Measurements from ENCODE around the gene LRRC61.
"Not testable (repeated sequence)": the region's sequence is repeated elsewhere in the genome, so short reads cannot be mapped to it uniquely, and the experiment has no call there.

The LRRC61 gene

DNA sequence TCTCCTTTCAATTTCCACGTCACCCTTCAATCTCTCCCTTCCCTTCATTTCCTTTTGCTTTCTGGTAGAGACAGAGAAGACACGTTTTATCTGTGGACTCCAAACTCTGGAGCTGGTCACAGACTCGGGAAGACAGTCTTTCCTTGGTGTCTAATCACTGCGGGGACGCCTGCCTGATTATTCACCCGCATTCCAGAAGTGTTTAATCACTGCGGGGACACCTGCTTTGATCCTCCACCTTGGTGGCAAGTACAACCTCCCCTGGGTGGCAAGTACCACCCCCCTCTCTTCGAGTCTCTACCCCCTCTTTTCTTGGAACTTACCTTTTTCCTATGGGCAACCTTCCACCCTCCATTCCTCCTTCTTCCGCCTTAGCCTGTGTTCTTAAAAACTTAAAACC is 15.3 kb upstream of the LRRC61 start:
- DNase-seq (ENCODE audit: low read depth in 2 of 2), result no peak

DNA sequence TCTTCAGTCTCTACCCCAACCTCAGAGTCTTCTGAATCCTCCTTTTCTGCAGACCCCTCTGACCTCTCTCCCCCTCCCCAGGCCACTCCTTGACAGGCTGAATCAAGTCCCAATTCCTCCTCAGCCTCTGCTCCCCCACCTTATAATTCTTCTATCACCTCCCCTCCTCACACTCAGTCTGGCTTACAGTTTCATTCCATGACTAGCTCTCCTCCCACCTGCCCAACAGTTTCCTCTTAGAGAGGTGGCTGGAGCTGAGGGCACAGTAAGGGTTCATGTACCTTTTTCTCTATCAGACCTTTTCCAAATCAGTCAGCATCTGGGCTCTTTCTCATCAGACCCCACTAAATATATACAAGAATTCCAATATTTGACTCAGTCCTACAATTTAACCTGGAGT is 14.6 kb upstream of the LRRC61 start:
- no peak for DNase-seq (ENCODE audit: low read depth in 2 of 2)

DNA sequence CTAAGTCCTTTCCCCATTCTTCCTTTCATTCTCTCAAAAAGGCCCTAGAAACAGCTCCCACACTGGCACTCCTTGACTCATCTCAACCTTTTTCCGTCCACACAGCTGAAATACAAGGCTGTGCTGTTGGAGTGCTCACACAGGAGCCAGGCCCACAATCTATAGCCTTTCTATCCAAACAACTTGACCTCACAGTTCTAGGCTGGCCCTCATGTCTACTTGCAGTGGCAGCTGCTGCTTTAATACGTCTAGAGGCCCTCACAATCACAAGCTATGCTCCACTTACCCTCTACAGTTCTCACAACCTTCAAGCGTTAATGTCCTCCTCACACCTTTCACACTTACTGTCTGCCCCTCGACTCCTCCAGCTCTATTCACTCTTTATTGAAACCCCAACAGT is 12.0 kb upstream of the LRRC61 start:
- DNase-seq (ENCODE audit: low read depth in 2 of 2), result no peak

DNA sequence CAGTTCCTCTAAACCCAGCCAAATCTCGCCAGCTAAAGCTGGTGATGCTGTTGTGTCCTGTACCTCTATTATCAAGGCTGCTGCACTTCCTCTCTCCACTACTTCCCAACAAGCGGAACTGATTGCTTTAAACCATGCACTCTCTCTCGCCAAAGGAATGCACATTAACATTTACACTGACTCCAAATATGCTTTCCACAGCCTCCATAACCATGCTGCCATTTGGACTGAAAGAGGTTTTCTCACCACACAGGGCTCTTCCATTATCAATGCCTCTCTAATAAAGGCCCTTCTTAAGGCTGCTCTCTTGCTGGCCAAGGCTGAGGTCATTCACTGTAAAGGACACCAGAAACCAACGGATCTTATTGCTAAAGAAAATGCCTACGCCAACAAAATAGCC is 11.4 kb upstream of the LRRC61 start:
- no peak for DNase-seq (ENCODE audit: low read depth in 2 of 2)

GRCh38 chr7:150312649-150313366 is 10.3 kb upstream of the LRRC61 start:
- not testable (repeated sequence) for DNase-seq (ENCODE audit: low read depth in 2 of 2)

DNA sequence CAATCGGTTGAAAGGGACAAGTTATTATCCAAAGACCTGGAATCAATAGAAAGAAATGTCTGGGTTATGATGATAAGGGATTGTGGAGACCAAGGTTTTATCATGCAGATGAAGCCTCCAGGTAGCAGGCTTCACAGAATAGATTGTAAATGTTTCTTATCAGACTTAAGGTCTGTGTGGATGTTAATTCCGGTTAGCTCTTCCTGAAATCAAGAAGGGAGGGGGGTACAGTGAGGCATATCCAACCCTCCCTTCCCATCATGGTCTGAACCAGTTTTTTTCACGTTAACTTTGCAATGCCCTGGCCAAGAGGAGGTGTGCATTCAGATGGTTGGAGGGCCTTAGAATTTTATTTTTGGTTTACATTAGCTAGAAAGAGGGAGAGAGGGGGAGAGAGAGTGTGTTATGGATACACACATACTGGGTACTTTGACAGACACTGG is 9.8 kb upstream of the LRRC61 start:
- DNase-seq (ENCODE audit: low read depth in 2 of 2), result no peak

DNA sequence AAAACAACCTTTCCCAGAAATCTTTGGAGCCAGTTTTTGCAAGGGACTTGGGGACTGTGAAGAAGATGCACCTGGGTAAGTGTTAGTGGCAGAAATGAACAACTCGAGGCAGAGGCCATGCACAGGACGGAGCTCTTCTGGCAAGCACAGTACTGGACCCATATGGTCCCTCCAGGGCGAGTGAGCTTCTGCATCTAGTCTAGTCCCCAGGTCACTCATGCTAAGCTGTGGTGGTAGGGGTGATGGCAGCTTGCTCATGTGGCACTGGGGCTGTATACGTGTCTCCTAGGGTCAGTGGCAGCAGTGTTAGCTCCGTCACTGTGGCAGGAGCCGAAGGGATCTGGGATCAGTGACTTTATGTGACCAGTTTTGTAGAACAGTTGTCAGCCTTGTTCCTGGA is 9.3 kb upstream of the LRRC61 start:
- no peak for DNase-seq (ENCODE audit: low read depth in 2 of 2)

DNA sequence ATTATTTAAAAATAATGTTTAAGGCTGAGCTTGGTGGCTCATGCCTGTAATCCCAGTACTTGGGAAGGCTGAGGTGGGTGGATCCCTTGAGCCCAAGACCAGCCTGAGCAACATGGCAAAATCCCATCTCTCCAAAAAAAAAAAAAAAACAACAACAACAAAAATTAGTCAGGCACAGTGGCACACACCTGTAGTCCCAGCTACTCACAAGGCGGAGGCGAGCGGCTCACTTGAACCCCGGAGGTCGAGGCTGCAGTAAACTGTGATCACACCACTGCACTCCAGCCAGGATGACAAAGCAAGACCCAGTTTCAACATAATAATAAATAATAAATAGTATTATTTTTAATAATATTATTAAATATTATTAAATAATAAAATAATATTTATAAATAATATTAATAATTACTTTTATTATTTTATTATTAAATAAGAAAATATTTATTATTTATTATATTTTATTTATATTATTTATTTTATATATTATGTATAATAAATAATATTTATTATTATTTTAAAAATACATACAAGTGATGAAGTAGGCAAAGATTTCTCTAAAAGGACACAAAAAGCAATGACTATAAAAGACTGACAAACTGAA is 8.4 kb upstream of the LRRC61 start:
- DNase-seq (ENCODE audit: low read depth in 2 of 2), result no peak

- not testable (repeated sequence) for DNase-seq (ENCODE audit: low read depth in 2 of 2)
Observed at GRCh38 chr7:150316987-150317386, 6.2 kb upstream of the LRRC61 start.

DNA sequence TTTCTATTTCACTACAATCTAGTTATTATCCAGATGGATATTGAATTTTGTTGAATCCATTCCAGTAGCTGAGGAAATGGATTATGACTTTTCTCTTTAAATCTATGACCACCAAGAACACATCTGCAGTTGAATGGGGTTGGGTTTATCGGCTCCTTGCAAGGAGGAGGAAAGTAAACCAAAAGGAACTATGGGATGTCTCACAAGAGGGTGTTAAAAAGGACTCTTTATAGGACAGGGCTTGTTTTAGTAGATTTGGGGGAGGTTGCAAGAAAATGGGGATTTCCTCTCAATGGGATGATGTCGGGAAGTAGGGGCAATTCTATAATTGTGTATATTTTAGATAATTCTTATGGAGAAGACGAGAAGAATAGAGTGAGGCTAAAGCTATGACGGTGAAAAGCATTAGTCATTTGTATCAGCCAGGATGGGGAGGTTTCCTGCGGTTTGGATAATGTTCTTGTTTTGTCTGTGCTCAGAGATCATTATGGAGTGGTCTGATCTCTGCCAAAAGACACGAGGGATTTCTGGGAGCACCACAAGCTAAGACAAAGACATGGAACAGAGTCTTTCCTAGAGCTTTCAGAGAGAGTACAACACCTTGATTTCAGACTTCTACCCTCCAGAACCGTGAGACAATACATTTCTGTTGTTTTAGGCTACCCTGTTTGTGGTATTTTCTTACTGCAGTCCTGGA is 5.3 kb upstream of the LRRC61 start:
- no peak for DNase-seq (ENCODE audit: low read depth in 2 of 2)

GRCh38 chr7:150321788-150322113 is 1.4 kb upstream of the LRRC61 start:
- no peak for DNase-seq (ENCODE audit: low read depth in 2 of 2)

GRCh38 chr7:150322114-150322832 is 882 bp upstream of the LRRC61 start:
- DNase-seq (ENCODE audit: low read depth in 2 of 2), result peak; percentile 20 to 46

GRCh38 chr7:150323682-150324372 is 672 bp downstream of the LRRC61 start:
- no peak for DNase-seq (ENCODE audit: low read depth in 2 of 2)

GRCh38 chr7:150324373-150324961 is 1.3 kb downstream of the LRRC61 start:
- no peak for DNase-seq (ENCODE audit: low read depth in 2 of 2)

GRCh38 chr7:150325110-150325611 is 2.0 kb downstream of the LRRC61 start:
- no peak for DNase-seq (ENCODE audit: low read depth in 2 of 2)

GRCh38 chr7:150325901-150326300 is 2.7 kb downstream of the LRRC61 start:
- DNase-seq (ENCODE audit: low read depth in 2 of 2), result no peak

GRCh38 chr7:150326657-150327268 is 3.6 kb downstream of the LRRC61 start:
- DNase-seq (ENCODE audit: low read depth in 2 of 2), result no peak

DNA sequence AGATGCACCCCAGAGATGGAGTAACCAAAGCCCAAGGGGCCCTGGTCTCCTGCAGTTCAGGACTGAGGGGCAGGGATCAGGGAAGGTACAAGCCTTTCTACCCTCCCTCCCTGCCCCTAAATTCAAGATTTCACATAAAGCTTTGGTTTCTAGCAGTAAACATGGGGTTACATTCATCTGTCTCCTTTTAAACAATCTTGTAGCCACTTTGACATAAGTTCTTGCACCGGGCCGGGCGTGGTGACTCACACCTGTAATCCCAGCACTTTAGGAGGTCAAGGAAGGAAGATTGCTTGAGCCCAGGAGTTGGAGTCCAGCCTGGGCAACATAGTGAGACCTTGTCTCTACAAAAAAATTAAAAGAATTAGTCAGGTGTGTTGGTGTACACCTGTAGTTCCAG is 4.2 kb downstream of the LRRC61 start:
- no peak for DNase-seq (ENCODE audit: low read depth in 2 of 2)

GRCh38 chr7:150329331-150330120 is 6.4 kb downstream of the LRRC61 start:
- DNase-seq (ENCODE audit: low read depth in 2 of 2), result no peak

Data from stimulated activated CD8-positive, alpha-beta memory T cell treated with anti-CD3 and anti-CD28 coated beads, Interleukin-2, amount 100 ng/mL, for 48 hours (primary cell).